IPS DF 4.7 (cell line): ENCODE data around the gene AP5S1.

ENCODE experiments used
- DNase-seq: peaks from one replicate; pipeline ENCODE4 v3.0.0-alpha.2; 2013; ENCODE audit warnings: low spot score; ENCODE audit errors: extremely low read depth

AP5S1 gene

DNA sequence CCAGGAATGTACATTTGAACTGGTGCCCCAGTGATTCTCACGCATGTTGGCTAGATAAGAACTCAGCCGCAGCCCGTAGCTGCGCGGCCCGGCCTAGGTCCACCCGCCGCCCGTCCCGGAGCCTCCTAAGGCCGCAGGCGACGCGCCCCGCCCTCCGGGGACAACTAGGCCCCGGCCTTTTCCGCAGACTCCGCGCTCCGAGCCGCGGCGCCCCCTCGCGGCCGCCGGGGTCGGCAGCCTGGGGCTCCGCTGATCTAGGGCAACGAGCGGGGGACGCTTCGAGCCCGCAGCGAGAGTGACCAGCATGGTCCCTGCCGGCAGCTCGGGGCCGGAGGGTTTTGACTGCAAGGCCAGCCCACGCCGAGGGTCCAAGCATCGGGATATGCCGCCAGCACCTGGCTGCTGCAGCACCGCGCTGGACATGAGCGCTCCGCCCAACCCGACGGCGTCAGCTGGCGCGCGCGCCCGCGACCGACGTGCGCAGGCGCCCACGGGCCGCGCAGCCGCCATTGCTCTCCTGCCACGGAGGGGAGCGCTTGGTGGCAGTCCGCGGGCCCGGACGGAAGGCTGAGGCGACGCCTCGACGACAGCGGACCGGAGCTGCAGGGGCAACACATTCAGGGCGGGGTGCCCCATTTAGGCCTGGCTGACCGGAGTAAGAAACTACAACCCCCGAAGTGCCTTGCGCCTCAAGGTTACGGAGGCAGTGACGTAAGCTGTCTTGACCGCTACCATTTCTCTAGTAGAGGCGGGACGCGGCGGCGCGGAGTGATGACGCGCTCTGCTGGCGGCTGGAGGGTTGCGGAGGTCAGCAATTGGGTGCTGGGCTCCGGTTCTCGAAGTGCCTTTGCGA lies at the start of gene AP5S1:
Gene AP5S1 (plus strand): TSS at position 500 of the 853 bp plus-strand sequence. CDS start 1,571 bp downstream, outside the sequence.
- DNase-seq = peak; percentile 93

DNA sequence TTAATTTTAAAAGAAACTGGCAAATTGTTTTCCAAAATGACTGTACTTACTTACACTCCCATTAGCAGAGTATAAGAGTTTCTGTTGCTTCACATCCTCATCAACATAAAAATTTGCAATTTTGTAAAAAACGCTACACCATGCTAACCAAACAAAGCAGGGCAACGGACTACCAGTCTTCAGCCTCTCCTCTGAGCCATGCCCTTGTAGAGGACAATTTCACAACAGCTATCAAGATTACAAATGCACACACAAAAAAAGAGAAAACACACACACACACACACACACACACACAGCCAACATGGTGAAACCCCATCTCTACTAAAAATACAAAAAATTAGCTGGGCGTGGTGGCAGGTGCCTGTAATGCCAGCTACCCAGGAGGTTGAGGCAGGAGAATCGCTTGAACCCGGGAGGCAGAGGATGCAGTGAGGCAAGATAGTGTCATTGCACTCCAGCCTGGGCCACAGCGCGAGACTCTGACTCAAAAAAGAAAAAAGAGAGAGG lies 48.7 kb upstream of the AP5S1 start:
- no peak for DNase-seq

- no peak for DNase-seq
Measured at GRCh38 chr20:3775457-3776108, 44.8 kb upstream of the AP5S1 start.

DNA sequence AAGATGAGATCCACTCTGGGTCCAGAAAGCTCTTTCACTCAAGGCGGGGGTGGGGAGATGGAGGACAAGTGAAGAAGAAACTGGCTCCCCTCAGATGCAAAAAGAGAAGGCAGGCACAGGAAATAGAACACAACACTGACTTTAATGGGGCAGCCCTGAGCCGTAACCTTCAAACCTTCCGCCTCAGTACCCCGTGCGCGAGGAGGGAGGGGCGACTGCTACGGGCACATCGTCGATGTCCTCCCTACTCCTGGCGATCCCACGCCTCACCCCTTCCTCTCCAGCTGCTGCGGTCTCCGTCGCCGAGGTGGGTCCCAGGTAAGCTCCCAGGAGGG lies 43.0 kb upstream of the AP5S1 start:
- DNase-seq = no peak

GRCh38 chr20:3777716-3778629 lies 42.4 kb upstream of the AP5S1 start:
- DNase-seq = no peak

DNA sequence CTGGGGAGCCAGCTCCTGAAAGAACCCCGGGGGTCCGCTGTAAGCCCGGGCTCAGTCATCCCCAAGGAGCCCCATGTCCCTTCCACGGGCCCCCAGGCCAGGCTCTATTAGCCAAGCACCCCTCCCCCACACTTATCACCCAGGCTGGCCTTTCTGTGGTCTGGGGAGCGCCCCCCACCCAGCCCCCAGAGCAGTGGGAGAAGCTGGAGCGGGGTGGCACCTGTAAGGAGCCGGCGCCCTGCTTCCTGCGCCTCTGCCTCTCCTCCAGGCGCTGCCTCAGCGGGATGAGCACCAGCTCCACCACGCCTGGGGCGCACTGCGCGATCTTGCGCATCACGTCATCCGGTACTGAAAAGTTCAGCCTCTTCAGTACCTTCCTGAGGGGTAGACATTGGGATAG lies 41.4 kb upstream of the AP5S1 start:
- no peak for DNase-seq

DNA sequence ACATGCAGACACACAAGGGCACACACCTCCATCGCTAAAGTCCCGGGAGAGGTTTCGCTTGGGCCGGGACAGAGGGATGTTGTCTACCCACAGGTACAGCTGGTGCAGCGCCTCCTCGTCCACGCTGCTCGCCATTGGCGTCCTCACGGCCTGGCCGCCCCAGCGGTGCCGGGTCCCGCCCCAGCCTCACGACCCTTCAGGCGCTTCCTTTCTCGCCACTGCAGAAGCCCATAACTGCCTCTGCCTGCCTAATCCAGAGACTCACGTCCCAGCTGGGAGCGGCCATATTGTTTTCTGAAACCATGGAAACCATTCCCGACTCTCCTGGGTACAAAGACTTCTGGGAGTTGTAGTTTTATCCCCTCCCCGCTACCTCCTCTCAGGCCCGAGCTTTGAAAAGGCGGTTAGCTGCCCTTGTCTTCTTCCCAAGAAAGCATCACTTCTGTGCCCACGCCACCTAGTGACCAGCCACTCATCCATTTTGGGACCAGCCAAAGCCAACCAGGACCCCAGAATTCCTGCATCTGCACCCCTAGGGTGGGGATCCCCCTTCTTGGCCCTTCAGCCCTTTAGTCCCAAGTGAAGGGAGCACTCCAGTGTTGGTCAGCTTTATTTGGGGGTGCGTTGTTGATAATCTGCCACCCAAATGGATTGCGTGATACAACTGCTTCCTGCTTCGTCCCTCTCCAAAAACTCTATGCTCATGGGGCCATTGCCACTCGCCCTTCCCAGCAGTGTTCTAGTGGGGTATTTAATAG lies 39.0 kb upstream of the AP5S1 start, which contains the start of gene SPEF1:
Gene SPEF1 (minus strand): TSS at position 296 of the 758 bp plus-strand sequence. CDS start 161 bp downstream, at position 135.
- DNase-seq = no peak

DNA sequence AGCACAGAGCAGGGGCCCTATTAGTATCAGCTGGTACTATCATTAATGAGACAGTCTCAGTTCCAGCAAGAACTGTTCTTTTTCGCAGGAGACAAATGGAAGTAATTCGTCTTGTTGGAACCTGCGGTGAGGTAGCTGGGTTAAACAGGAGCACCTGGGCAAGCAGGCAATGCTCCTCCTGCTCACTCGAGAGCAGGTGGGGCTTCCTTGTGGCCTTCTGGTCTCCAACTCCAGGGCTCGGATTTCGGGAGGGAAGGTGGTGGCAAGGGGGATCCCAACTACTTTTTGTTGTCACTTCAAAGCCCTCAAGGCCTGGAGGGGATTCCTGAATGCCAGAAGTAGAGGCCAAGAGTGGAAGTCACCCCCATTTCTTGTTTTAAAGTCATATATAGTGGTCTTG lies 37.8 kb upstream of the AP5S1 start:
- DNase-seq = no peak

DNA sequence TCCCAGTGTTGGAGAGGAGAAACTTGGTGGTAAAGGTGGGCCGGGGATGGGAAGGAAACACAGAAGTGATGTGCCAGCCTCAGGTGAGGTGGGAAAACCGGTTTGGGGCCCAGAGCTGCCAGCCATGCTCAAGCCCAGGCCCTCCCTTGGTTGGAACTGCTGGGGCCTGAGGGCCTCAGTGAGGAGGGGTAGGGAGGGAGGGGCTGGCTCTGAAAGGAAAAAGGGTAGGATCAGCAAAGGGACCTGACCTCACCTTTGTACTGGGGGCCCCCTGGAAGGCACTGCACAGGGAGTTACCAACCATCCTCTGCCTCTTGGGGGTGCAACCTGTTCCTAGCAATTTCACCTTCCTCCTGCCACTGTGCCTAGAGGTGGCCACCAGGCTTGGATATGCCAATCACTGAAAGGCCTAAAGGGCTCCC lies 37.3 kb upstream of the AP5S1 start:
- DNase-seq = no peak

DNA sequence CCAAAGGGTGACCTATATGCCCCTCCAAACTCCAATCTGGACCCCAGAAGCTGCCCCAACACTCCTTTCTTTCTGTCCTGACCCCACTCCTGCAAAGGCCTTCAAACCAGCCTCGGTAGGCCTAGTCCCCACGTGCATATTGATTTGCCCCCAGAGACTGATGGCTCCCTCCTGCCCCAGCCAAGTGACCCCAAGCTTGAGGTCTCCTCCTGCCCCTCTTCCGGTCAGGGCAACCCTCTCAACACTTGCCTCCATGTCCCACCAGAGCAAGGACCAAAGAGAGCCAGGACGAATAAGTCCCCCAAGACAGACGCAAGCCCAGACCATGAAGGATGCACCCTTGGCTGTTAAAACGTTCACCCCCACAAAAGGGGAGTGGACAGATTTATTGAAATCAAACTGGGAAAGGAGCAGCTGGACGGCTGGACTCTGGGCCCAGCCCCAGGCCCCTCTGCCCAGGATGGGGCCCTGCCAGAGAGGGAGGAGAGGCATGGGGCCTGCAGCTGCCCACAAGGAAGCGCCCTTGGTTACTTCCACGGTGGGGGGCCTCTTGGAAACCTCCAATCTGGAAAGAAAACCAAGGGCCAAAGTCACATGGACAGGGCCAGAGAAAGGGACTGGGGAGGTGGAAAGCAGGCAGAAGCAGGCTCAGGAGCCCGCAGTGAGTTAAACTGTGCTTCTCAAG lies 36.7 kb upstream of the AP5S1 start:
- no peak for DNase-seq

DNA sequence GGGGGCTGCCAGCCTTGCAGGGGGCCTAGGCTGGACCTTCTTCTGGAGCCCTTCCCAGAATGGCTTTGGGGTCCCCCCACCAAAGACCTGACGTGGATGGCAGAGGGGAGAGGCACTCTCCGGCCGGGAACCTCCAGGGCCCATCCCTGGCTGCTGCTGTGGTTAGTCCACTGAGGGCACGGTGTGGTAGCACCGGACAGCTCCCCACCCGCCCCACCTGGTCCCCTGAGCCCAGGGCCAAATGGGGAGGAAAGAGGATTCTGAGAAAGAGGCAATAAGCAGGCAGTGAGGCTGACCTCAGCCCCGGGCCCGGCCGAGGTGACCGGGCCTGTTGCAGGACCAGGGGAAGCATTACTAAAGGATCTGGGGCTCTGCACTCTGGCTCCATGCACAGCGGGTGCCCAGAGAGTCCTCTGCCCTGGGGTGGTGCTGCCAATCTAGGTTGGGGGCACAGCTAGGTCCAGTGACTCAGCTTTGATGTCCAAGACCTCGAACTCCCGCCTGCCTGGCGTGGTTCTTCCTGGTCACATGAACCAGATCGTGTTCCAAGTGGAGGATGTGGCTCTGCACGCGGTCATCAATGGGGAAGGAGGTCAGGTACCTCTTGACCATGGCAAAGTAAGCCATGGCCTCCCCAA lies 36.0 kb upstream of the AP5S1 start:
- DNase-seq = no peak

DNA sequence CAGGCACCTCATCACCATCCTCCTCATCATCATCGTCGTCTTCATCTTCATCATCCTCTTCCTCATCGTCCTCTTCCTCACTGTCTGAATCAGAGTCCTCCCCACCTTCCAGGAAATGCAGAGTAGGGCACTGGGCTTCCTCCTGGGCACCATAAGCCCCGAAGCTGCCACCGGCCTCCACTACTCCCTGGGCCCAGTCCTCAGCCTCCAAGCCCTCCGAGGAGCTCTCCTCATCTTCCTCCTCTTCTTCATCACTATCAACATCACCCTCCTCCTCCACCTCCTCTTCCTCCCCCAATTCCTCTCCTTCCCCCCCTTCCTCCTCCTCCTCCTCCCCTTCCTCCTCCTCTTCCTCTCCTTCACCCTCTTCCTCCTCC lies 35.5 kb upstream of the AP5S1 start:
- DNase-seq = no peak

GRCh38 chr20:3785240-3786125 lies 34.9 kb upstream of the AP5S1 start:
- DNase-seq = no peak

- no peak for DNase-seq
Measured at GRCh38 chr20:3786126-3786484, 34.2 kb upstream of the AP5S1 start.

- no peak for DNase-seq
Measured at GRCh38 chr20:3786665-3787323, 33.6 kb upstream of the AP5S1 start, which contains the start of gene CENPB. Gene CENPB, minus strand, starts transcription at chr20:3786740. Its CDS starts 257 bp downstream, at chr20:3786483.

DNA sequence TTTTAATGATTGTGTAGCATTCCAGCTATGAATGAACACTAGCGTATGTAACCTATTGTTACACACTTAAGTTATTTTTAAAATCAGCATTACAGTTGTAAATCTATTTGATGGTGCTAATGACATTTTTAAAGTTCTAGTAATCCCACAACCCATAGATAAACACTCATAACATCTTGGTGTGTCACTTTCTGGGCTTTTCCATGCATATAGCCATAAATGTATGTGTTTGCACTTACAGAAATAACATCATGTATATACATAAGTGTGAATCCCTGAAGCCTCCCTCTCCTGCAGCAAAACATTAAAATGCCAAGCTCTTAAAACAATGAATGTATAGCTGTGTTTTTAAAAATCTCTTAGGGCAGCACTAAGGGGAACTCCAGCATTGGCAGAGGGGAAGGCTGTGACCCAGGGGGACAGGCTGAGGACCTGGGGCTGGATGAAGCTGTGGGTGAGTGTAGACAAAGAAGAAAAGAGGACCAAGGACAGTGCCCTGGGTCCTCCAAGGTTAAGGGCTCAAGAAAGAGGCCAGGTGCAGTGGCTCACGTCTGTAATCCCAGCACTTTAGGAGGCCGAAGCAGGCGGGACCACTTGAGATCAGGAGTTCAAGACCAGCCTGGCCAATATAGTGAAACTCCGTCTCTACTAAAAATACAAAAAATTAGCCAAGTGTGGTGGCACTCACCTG lies 32.9 kb upstream of the AP5S1 start:
- DNase-seq = no peak

DNA sequence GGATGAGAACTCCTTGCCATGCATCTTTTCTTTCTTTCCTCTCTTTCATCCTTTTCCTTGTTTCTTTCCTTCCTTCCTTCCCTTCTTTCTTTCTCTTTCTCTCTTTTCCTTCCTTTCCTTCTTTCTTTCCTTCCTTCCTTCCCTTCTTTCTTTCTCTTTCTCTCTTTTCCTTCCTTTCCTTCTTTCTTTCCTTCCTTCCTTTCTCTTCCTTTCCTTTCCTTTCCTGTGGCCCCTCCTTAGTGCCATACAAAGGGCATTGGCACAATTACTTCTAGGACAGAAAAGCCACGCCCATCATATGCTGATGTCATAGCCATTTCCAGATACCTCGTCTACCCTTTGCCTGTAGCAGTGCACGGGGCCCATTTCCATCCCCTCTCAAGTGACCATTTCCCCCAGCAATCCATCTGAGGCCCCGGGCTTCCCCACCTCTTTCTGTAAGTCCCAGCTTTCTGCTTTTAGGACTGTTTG lies 31.6 kb upstream of the AP5S1 start:
- DNase-seq = no peak
